HG03442 (cell line): ENCODE results near the gene HIVEP3.

Experiments
- ATAC-seq: cut with Tn5 transposase; IDR thresholded peaks from one replicate; pipeline ENCODE4 v1.9.1; 2021; ENCODE audit warnings: mild to moderate bottlenecking, moderate library complexity; ENCODE audit not compliant: unreplicated experiment

HIVEP3 gene

GRCh38 chr1:41716188-41717130 is 202.3 kb downstream of the HIVEP3 start:
- ATAC-seq = no peak

GRCh38 chr1:41715441-41716095 is 203.2 kb downstream of the HIVEP3 start:
- ATAC-seq = no peak

- no peak for ATAC-seq
Measured at GRCh38 chr1:41714638-41715389, 203.9 kb downstream of the HIVEP3 start.

- no peak for ATAC-seq
Measured at GRCh38 chr1:41713557-41714327, 205.0 kb downstream of the HIVEP3 start.

- ATAC-seq = no peak
Measured at GRCh38 chr1:41713141-41713540, 205.6 kb downstream of the HIVEP3 start.

- ATAC-seq = no peak
Measured at GRCh38 chr1:41712695-41713094, 206.0 kb downstream of the HIVEP3 start.

GRCh38 chr1:41712081-41712480 is 206.6 kb downstream of the HIVEP3 start:
- ATAC-seq = no peak

GRCh38 chr1:41711581-41711980 is 207.1 kb downstream of the HIVEP3 start:
- no peak for ATAC-seq

GRCh38 chr1:41710980-41711379 is 207.7 kb downstream of the HIVEP3 start:
- ATAC-seq = no peak

GRCh38 chr1:41709873-41710272 is 208.8 kb downstream of the HIVEP3 start:
- no peak for ATAC-seq

- no peak for ATAC-seq
Measured at GRCh38 chr1:41709331-41709730, 209.4 kb downstream of the HIVEP3 start.

GRCh38 chr1:41708332-41708731 is 210.4 kb downstream of the HIVEP3 start:
- ATAC-seq = no peak

GRCh38 chr1:41707793-41708192 is 210.9 kb downstream of the HIVEP3 start:
- no peak for ATAC-seq

GRCh38 chr1:41705798-41706197 is 212.9 kb downstream of the HIVEP3 start:
- ATAC-seq = no peak

- no peak for ATAC-seq
Measured at GRCh38 chr1:41704196-41704595, 214.5 kb downstream of the HIVEP3 start.

GRCh38 chr1:41702771-41703170 is 216.0 kb downstream of the HIVEP3 start:
- ATAC-seq = no peak

GRCh38 chr1:41700986-41701535 is 217.7 kb downstream of the HIVEP3 start:
- no peak for ATAC-seq

- no peak for ATAC-seq
Measured at GRCh38 chr1:41700581-41700980, 218.1 kb downstream of the HIVEP3 start.

GRCh38 chr1:41699861-41700248 is 218.9 kb downstream of the HIVEP3 start:
- ATAC-seq = no peak
